GM23248 (cell line): Measurements from ENCODE around the gene WDR76.

ENCODE experiments used
- EZH2 ChIP-seq: fragments of 200-600 bp; sonication (generic); IDR thresholded peaks from 2 replicates; pipeline ENCODE4 v1.6.1; 2018; ENCODE audit warnings: antibody characterized with exemption, mild to moderate bottlenecking; ENCODE audit not compliant: insufficient read depth, poor library complexity, severe bottlenecking
- EZH2phosphoT487 ChIP-seq: fragments of 200-600 bp; sonication (generic); IDR thresholded peaks from 2 replicates; pipeline ENCODE4 v1.6.1; 2018; ENCODE audit warnings: antibody characterized with exemption, moderate library complexity, mild to moderate bottlenecking, low read depth; ENCODE audit not compliant: insufficient read depth

DNA sequence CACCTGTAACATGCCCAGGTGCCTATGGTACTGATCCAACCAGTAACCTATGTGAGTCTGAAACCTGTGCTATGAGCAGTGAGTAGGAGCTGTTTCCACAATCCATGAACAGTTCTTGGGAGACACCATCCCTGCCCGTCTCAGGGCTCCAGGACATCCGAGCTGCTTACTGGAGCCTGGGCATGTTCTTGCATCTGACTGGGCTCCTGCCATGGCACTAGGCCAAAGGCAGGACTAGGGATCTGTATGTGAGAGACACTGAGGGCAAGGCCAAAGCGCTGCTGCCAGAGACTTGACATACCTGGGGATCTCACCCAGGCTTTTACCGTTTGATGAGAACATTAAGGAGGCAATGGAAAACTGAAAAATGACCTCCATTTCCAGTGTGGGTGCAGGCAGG, 59.8 kb downstream of the WDR76 start:
- TF ChIP-seq EZH2phosphoT487: no peak
- no peak for TF ChIP-seq EZH2
